Amygdala (tissue), 56 donors: ENCODE data around the gene CNPY1.

Experiments used
- DNase-seq, 56 donors: peaks; one replicate each; lab custom pipeline; 2025; lab: John Stamatoyannopoulos, UW

CNPY1 gene

GRCh38 chr7:155560196-155560885, 14.0 kb upstream of the CNPY1 start:
- no peak for DNase-seq

GRCh38 chr7:155559519-155560108, 13.3 kb upstream of the CNPY1 start:
- no peak for DNase-seq

DNA sequence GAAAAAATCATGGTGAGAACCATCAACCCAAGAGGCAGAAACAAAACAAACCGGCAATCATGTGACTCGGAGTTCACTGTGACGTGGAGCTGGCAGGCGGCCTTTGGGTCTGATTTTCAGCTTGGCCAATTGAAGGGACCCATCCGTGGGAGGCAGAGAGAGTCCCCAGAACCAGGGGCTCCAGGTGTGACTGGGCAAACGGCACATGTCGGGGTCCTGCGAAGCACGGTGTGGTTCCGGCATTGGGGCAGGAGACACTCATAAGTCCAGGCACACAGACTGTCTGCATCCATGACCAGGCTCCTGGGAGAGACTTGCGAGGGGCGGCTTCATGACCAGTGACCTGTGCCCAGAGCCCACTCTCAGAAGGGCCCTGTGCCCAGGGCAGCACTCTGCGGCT, 12.6 kb upstream of the CNPY1 start:
- no peak for DNase-seq

GRCh38 chr7:155558351-155558750, 12.0 kb upstream of the CNPY1 start:
- DNase-seq: no peak

- no peak for DNase-seq
Observed at GRCh38 chr7:155557778-155558177, 11.4 kb upstream of the CNPY1 start.

GRCh38 chr7:155556763-155557162, 10.4 kb upstream of the CNPY1 start:
- DNase-seq: no peak

GRCh38 chr7:155555116-155555695, 8.8 kb upstream of the CNPY1 start:
- DNase-seq: peak in 1 of 56 donors; percentile 19

- DNase-seq: no peak
Observed at GRCh38 chr7:155553871-155554270, 7.5 kb upstream of the CNPY1 start.

DNA sequence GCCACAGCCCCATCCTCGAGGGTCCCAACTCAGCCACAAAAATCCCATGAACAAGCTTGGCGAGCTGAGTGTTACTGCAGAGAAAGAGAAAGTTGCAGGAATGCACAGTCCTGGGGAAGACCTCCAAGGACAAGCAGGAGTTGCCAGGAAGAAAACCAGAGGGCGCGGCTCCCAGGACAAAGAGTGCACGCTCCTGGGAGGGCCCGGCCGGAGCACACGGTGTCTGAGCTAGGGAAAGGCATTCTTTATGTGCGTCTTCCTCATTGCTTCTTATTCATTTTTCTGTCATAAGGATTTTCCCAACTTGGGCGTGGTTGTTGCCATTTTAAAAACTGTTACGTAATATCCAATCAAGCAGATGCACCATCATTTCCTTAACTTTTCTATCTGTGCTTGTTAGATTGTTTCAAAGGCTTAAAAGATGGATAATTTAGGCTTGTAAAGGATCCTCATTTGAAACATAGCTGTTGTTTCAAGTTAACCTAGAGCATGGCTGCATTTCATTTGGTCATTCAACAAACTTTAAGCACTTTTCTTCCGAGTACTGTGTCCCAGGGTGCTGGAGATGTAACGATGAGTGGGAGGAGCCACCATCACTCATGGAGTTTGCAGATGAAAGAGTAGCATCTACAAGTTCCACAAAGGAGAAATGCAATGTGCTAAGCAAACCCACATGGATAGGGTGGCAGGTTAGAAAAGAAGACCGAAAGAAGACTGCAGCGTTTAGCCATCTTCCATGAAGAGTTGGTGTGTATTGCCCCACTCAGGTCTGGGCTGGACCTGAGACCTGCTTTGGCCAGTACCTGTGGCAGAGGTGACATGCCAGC, 5.6 kb upstream of the CNPY1 start:
- no peak for DNase-seq

DNA sequence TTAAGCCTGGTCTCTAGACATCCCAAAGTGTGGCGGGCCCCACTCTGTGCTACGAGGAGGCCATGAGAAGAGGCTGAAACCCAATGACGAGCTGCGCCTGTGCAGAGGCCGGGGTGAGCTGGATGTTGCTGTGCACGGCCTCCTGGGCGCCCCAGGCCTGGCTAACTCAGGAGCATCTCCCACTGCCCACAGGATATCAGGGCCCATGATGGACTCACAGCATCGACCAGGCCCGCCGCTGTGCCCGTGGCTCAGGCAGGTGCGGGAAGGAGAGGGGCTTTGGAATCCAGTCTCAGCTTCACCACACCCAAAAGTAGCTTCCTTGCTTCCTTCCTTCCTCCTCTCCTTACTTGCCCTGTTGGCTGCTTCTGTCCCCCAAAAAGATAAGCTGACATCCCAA, 4.6 kb upstream of the CNPY1 start:
- DNase-seq: no peak

DNA sequence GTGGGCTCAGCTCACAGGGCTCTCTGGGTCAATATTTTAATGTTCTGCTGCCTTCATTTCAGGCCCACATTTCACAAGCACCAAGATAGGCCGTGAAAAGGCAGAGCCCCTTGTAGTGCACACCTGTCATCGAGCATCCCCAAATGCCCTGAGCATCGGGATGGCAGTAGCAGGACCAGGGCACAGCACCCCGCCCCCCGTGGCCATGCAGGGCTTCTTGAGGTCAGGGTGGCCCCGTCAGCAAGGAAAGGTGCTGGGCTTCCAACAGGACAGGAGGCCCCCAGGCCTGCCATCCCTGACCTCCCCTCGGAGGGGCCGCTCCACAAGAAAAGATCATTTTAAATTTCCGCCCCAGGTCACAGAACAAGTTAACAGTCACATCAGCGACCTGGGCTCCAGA, 2.9 kb upstream of the CNPY1 start:
- no peak for DNase-seq

- DNase-seq: no peak
Observed at GRCh38 chr7:155547161-155547791, 917 bp upstream of the CNPY1 start.

- DNase-seq: no peak
Observed at GRCh38 chr7:155545348-155545747, 1.0 kb downstream of the CNPY1 start.

DNA sequence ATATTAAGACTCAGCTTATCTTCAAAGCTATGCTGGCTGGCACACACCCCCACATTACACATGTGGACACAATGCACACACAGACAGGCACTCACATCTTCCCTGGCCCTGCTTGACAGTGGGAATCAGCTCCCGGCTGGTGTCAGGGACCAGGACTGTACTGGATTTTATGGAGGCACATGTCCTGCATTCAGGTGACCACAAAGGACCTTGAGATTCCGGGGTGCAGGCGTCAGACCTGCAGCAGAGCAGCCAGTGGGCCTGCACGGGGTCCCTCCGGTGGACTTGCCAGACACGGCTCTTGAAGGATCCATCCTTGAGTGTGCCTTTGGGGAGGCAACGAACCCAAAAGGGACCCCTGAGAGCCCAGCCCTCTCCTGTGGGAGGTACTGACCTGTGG, 1.9 kb downstream of the CNPY1 start:
- DNase-seq: no peak

DNA sequence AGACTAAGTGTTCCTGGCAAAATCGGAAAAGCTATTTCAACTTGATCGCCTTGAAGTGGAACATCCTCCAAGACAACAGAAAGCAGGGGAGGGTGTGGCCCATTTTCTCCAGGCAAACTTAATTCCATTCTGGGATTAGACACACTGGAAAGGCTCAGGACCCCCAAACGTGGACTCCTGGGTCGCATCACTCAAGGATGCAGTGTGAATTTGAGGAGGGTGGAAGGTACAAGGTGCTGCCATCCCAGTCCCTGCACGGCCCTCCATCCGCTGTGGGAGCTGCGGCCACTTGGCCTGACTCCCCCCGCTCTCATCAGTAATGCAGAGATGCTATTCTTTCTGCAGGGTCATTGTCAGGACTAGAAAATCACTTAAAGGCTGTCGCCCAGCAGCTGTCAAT, 2.4 kb downstream of the CNPY1 start:
- DNase-seq: no peak

DNA sequence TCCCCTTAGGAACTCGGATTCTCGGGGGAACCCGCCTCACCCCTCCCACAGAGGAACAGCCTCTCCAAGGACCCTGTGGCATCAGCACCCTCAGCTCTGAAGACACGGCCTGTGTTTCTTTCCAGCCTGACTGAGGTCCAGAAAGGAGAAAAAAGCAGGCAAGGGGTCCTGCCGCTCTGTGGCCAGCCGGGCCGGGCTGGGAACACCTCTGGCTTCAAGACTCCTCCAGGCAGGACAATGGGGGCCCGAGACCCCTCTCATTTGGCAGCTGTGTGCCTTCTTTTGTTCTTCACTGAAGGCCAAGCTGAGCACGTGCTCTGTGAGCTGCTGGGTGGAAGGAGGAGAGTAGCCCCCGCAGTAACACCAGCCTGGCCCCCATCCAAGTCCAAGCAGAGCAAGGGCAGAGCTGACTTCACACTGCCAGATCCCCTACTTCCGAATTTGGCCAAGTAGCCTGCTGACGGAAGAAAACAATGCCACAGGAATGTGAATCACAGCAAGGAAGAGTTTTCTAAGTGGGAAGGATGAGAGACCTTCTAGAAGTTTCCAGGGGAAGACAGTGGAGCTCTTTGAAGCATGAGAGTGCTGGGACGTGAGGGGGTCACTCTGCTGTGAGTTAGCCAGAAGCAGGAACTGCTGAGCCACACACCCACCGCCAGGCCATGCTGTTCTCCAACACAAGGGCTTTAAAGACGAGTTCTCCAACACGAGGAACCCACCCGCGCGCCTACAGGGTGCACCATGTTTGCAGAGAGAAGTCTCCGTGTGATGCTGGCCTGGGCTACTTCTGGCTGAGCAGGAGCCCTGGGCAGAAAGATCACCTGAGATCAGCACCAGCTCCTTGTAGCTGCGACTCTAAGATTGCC, 3.1 kb downstream of the CNPY1 start:
- DNase-seq: peak in 2 of 56 donors; percentile 37 to 82

DNA sequence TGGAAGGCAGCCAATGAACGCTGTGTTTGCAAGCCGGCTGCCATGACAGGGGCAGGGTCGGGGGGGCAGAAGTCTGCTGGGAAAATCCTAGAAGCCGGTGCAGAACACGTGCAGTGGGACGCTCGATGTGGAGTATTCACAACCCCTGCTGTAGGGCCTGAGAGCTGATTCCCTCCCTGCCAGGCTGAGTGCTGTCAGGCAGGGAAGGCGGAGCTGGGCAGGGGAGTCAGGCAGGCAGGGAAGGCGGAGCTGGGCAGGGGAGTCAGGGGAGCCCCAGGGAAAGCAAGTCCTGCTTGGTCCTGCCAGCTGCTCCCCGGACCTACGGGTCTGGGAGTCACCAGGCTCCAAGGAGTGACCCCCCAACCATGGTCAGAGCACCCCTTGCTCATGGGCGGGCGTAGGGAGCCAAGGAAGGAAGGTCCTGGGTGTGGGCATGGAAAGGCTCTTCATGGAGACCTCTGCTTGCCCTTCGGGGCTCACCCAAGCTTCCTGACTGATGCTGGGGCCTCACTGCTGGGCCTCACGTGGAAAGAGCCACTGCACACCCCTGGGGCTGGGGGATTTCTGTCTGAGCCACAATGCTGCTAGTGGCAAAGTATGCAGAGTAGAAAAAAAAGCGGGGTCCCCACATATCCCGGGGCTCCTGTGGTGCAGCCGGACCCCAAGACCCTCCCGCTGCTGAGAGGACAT, 4.2 kb downstream of the CNPY1 start:
- DNase-seq: peak in 1 of 56 donors; percentile 12

DNA sequence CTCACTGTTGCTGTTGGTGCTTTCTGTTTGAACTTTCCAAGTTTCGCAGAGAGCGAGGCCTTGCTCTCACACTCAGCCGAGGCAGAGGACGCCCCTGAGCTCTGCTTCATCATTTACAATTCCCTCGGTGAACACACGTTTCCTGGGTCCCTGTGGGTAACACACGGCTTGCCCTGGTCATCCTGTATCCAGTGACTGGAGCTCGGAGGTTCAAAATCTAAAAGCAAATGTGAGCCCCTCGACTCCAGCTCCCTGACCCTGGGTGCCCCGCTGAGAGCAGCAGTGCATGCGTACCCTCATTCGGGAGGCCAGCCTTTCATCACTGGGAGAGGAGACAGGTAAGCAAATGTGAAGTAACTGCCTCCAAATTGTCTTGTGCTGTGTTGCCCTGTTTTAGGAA, 5.8 kb downstream of the CNPY1 start:
- no peak for DNase-seq

GRCh38 chr7:155538293-155538692, 8.1 kb downstream of the CNPY1 start:
- no peak for DNase-seq
